HG03103 (cell line): ENCODE results near the gene FPGS.

Source experiments
- ATAC-seq: cut with Tn5 transposase; IDR thresholded peaks from one replicate; pipeline ENCODE4 v1.9.1; 2021; ENCODE audit warnings: low read depth; ENCODE audit not compliant: unreplicated experiment

Gene FPGS

GRCh38 chr9:127786773-127787104 lies 15.9 kb upstream of the FPGS start:
- ATAC-seq = no peak

- ATAC-seq = no peak
Observed at GRCh38 chr9:127788337-127789011, 14.2 kb upstream of the FPGS start.

GRCh38 chr9:127789179-127789578 lies 13.5 kb upstream of the FPGS start:
- ATAC-seq = no peak

- no peak for ATAC-seq
Observed at GRCh38 chr9:127790094-127790855, 12.4 kb upstream of the FPGS start.

- ATAC-seq = no peak
Observed at GRCh38 chr9:127791085-127791484, 11.6 kb upstream of the FPGS start.

- ATAC-seq = no peak
Observed at GRCh38 chr9:127792417-127793031, 10.2 kb upstream of the FPGS start.

- no peak for ATAC-seq
Observed at GRCh38 chr9:127793093-127793708, 9.5 kb upstream of the FPGS start.

- no peak for ATAC-seq
Observed at GRCh38 chr9:127794001-127794791, 8.5 kb upstream of the FPGS start.

- ATAC-seq = no peak
Observed at GRCh38 chr9:127796225-127796813, 6.4 kb upstream of the FPGS start.

GRCh38 chr9:127796852-127797370 lies 5.8 kb upstream of the FPGS start:
- ATAC-seq = no peak

GRCh38 chr9:127801955-127802575 lies 617 bp upstream of the FPGS start:
- no peak for ATAC-seq

- no peak for ATAC-seq
Observed at GRCh38 chr9:127803507-127804352, 1.0 kb downstream of the FPGS start.

- ATAC-seq = no peak
Observed at GRCh38 chr9:127805620-127806019, 2.9 kb downstream of the FPGS start.

GRCh38 chr9:127806871-127807270 lies 4.2 kb downstream of the FPGS start:
- no peak for ATAC-seq

- ATAC-seq = no peak
Observed at GRCh38 chr9:127808347-127809001, 5.8 kb downstream of the FPGS start.

GRCh38 chr9:127809002-127809539 lies 6.4 kb downstream of the FPGS start:
- ATAC-seq = no peak

GRCh38 chr9:127809540-127810377 lies 7.1 kb downstream of the FPGS start:
- ATAC-seq = no peak
